Right lobe of liver (tissue), 6 donors: ENCODE data around the gene COTL1. TPM values are rescaled to one million over a fixed set of nuclear protein-coding genes. Genes with fewer than 3 reads are reported as not detected.
A peak's percentile ranks its signal among the peaks of the same experiment; 100 is the strongest.

Experiments
- ATAC-seq, 4 donors: fragments of 200-7000 bp; cut with Tn5 transposase; one replicate each; pipeline ENCODE4 v1.9.1; 2020; ENCODE audit warnings: mild to moderate bottlenecking in 4 of 4, moderate library complexity in 4 of 4
- DNase-seq, 3 donors: peaks; one replicate each; pipeline ENCODE4 v3.0.0-alpha.2; 2020
- H3K27ac ChIP-seq, 3 donors: fragments of 200-600 bp; one replicate each; pipeline ENCODE4 v1.8.0; 2022
- H3K27me3 ChIP-seq, 2 donors: fragments of 200-600 bp; one replicate each; pipeline ENCODE4 v1.8.0; 2022
- H3K36me3 ChIP-seq, 4 donors: fragments of 200-600 bp; sonication (generic) in 1 of 4; one replicate each; pipeline versions ENCODE4 v1.5.1 to v1.8.0; 2017 to 2022; ENCODE audit warnings: control low read depth in 1 of 4
- H3K4me1 ChIP-seq, 4 donors: fragments of 200-600 bp; sonication (generic) in 1 of 4; one replicate each; pipeline versions ENCODE4 v1.5.1 to v1.8.0; 2017 to 2022; ENCODE audit warnings: control low read depth in 1 of 4
- H3K4me3 ChIP-seq, 3 donors: fragments of 200-600 bp; one replicate each; pipeline ENCODE4 v1.8.0; 2022
- H3K9me3 ChIP-seq, 4 donors: fragments of 200-600 bp; sonication (generic) in 1 of 4; one replicate each; pipeline versions ENCODE4 v1.5.1 to v1.8.0; 2017 to 2022; ENCODE audit warnings: control low read depth in 1 of 4
- POLR2A ChIP-seq: fragments of 450-650 bp; IDR thresholded peaks from one replicate; pipeline ENCODE4 v1.6.1; 2017; ENCODE audit warnings: antibody characterized with exemption, mild to moderate bottlenecking
- WGBS: methylation state at CpG from one replicate; pipeline ENCODE4 v1.1.6; 2018; ENCODE audit warnings: low coverage, low lambda C conversion rate; ENCODE audit not compliant: insufficient coverage; ENCODE audit errors: missing lambda C conversion rate; 5-methylcytosine and 5-hydroxymethylcytosine counted together
- intact Hi-C, 2 donors: fragments of 100-400 bp; cut with DNase I; formaldehyde crosslinking; loops; one replicate each; pipeline versions ENCODE4 v1.11.2 to v1.14.1; 2022
- total RNA-seq, 6 experiments: library from RNA; depleted of rRNA in 2 of 6; stranded (reverse); fragments of >200 nt in 2 of 6; fragmentation: NEBNext Ultra II Directional in 3 of 6; extraction: Animal tissue kit (Norgen Biotek cat#: 25700) in 3 of 6; gene quantifications; one replicate each; pipeline versions ENCODE4 v1.1.0 to v1.2.4, GENCODE V29; 2016 to 2023
- TF ChIP-seq, protein P1 (sequence below), 4 donors: fragments of 200-600 bp in 3 of 4; fragments of 450-650 bp in 1 of 4; IDR thresholded peaks; one replicate each; pipeline versions ENCODE4 v1.5.1 to v1.8.0; 2016 to 2022; ENCODE audit warnings: antibody characterized with exemption in 4 of 4, mild to moderate bottlenecking in 2 of 4
- donor health status: DM: no; HTN: yes; CAD: no.
- donor health status: DM: no; HTN: no; CAD: no.
- donor health status: DM: no; HTN: no; CAD: no.
- donor health status: DM: no; HTN: yes; CAD: no.
- donor health status: DM: no; HTN: yes; CAD: no.

COTL1 gene
- total RNA-seq, 6 experiments from 2014 or later, result 12.4 to 51.0 (median 18.6) TPM

DNA sequence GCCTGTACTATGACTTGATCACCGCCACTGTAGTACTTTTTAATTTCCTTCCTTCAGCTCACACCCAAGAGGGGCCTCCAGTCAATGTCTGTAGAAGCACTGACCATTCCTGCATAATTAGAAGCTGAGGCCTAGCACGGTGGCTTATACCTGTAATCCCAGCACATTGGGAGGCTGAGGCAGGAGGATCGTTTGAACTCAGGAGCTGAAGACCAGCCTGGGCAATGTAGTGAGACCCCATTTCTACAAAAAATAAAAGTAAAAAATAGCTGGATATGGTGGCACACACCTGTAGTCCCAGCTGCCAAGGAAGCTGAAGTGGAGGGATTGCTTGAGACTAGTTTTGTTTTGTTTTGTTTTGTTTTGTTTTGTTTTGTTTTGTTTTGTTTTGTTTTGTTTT, 36.4 kb upstream of the COTL1 start:
- WGBS, result 94% methylated on average over 3 of the region's 3 CpGs
- Histone ChIP-seq H3K4me3 (no peak overlapping the region), H3K36me3 (peaks cover 0 to 42% (median 24%) of the 10 kb centered on the region in 4 donors), H3K27me3 (no peaks in the 10 kb centered on the region), H3K27ac (no peak overlapping the region), H3K9me3 (no peaks in the 10 kb centered on the region), H3K4me1 (peaks cover 0 to 15% (median 7%) of the 10 kb centered on the region in 4 donors)
- no peak for TF ChIP-seq POLR2A
- TF ChIP-seq, protein P1, sequence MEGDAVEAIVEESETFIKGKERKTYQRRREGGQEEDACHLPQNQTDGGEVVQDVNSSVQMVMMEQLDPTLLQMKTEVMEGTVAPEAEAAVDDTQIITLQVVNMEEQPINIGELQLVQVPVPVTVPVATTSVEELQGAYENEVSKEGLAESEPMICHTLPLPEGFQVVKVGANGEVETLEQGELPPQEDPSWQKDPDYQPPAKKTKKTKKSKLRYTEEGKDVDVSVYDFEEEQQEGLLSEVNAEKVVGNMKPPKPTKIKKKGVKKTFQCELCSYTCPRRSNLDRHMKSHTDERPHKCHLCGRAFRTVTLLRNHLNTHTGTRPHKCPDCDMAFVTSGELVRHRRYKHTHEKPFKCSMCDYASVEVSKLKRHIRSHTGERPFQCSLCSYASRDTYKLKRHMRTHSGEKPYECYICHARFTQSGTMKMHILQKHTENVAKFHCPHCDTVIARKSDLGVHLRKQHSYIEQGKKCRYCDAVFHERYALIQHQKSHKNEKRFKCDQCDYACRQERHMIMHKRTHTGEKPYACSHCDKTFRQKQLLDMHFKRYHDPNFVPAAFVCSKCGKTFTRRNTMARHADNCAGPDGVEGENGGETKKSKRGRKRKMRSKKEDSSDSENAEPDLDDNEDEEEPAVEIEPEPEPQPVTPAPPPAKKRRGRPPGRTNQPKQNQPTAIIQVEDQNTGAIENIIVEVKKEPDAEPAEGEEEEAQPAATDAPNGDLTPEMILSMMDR (IDR thresholded peaks at IDR 0.05), result no peak
- no peak for ATAC-seq
- intact Hi-C loops, result no loop called here
- no peak for DNase-seq

GRCh38 chr16:84652566-84652965, 34.7 kb upstream of the COTL1 start:
- no peak overlapping the region for H3K27ac ChIP-seq
- DNase-seq (no peak), ATAC-seq (no peak)
- 80% methylated on average over 4 of the region's 7 CpGs for WGBS
- TF ChIP-seq, protein P1 (IDR thresholded peaks at IDR 0.05), result no peak
- peaks cover 0 to 30% (median 14%) of the 10 kb centered on the region in 4 donors for H3K36me3 ChIP-seq
- H3K4me3 ChIP-seq, result no peak overlapping the region
- H3K4me1 ChIP-seq, result peaks cover 0 to 6% (median 3%) of the 10 kb centered on the region in 4 donors
- intact Hi-C loops, result no loop called here
- no peaks in the 10 kb centered on the region for H3K27me3 ChIP-seq
- no peaks in the 10 kb centered on the region for H3K9me3 ChIP-seq

- 85% methylated on average over 20 of the region's 20 CpGs for WGBS
- Histone ChIP-seq H3K36me3 (peaks cover 0 to 21% (median 5%) of the 10 kb centered on the region in 4 donors), H3K4me3 (no peak overlapping the region), H3K4me1 (peaks cover 0 to 6% (median 3%) of the 10 kb centered on the region in 4 donors), H3K9me3 (no peaks in the 10 kb centered on the region), H3K27me3 (no peaks in the 10 kb centered on the region), H3K27ac (no peak overlapping the region)
- ATAC-seq, result no peak
- intact Hi-C loops, result no loop called here
- DNase-seq, result no peak
- TF ChIP-seq POLR2A, result no peak
- TF ChIP-seq, protein P1 (IDR thresholded peaks at IDR 0.05), result no peak
Measured at GRCh38 chr16:84650062-84650991, 32.4 kb upstream of the COTL1 start.

DNA sequence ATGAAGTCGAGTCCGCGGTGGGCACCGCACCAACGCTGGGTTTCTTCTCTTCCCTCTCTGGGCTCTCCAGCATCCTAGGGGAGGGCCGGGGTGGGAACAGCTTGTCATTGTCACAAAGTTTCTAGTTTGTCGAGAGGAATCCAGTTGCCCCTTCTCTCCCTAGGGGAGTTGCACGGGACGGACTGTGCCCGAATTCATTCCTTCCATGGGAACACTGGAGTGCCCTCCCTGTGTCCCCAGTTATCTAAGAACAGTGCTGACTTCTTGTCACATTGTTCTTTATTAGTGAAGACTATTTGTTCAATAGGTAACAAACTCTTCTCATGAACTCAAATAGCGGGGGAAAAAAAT, 31.6 kb upstream of the COTL1 start:
- peaks cover 0 to 16% (median 3%) of the 10 kb centered on the region in 4 donors for H3K36me3 ChIP-seq
- no peaks in the 10 kb centered on the region for H3K9me3 ChIP-seq
- intact Hi-C loops, result no loop called here
- H3K27me3 ChIP-seq, result no peaks in the 10 kb centered on the region
- H3K4me1 ChIP-seq, result peaks cover 0 to 6% (median 3%) of the 10 kb centered on the region in 4 donors
- DNase-seq (no peak), ATAC-seq (no peak)
- peak overlapping the region; percentile 70 to 85 (median 79) for H3K27ac ChIP-seq
- peak overlapping the region; percentile 72 to 81 (median 77) for H3K4me3 ChIP-seq
- TF ChIP-seq, protein P1 (IDR thresholded peaks at IDR 0.05), result no peak
- TF ChIP-seq POLR2A, result no peak
- WGBS, result 56% methylated on average over 4 of the region's 11 CpGs
